ENCODE data around the gene GPR42. TPM values are rescaled to one million over a fixed set of nuclear protein-coding genes. Genes with fewer than 3 reads are reported as not detected.

GPR42 gene
- total and polyA plus RNA-seq, 10 donors = 0.09 to 0.67 (median 0.63) TPM; not detected in 6

DNA sequence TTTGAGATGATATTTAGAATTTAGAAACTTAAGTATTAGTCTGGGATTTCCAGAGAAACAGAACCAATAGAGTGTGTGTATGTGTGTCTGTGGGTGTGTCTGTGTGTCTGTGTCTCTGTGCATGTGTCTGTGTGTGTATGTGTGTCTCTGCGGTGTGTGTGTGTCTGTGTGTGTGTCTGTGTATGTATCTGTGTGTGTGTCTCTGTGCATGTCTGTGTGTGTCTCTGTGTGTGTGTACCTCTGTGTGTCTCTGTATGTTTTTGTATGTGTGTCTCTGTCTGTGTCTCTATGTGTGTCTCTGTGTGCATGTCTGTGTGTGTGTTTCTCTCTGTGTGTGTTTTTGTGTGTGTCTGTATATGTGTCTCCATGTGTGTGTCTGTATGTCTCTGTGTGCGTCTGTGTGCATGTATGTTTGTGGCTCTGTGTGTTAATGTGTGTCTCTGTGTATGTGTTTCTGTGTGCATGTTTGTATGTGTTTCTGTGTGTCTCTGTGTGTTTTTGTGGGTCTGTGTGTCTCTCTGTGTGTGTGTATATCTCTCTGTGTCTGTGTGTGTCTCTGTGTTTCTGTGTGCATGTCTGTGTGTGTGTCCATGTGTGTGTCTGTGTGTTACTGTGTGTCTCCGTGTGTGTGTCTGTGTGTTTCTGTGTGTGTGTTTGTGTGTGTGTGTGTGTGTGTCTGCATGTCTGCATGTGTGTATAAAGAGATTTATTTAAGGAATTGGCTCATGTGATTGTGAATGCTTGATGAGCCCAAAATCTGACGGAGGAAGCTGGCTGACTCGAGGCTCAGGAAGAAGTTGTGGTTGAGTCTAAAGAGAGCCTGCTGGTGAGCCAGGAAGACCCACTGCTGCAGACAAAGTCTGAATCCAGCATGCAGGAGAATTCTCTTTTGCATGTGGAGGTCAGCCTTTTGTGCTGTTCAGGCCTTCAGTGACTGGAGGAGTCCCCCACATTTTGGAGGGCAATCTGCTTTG is 22.2 kb downstream of the GPR42 start:
- no peak overlapping the region for H3K27ac ChIP-seq
- intact Hi-C loops (cut with DNase I; ENCODE audit: low total_unique reads) = no loop called here
- no peaks in the 10 kb centered on the region for H3K36me3 ChIP-seq
- WGBS, 5 donors = 53 to 62% (median 55%) methylated on average over 5 of the region's 5 CpGs
- H3K4me3 ChIP-seq = no peak overlapping the region
- H3K9me3 ChIP-seq = no peaks in the 10 kb centered on the region
- TF ChIP-seq POLR2AphosphoS5 (IDR thresholded peaks at IDR 0.05) = no peak
- TF ChIP-seq POLR2A (IDR thresholded peaks at IDR 0.05) = no peak
- TF ChIP-seq, protein P1, sequence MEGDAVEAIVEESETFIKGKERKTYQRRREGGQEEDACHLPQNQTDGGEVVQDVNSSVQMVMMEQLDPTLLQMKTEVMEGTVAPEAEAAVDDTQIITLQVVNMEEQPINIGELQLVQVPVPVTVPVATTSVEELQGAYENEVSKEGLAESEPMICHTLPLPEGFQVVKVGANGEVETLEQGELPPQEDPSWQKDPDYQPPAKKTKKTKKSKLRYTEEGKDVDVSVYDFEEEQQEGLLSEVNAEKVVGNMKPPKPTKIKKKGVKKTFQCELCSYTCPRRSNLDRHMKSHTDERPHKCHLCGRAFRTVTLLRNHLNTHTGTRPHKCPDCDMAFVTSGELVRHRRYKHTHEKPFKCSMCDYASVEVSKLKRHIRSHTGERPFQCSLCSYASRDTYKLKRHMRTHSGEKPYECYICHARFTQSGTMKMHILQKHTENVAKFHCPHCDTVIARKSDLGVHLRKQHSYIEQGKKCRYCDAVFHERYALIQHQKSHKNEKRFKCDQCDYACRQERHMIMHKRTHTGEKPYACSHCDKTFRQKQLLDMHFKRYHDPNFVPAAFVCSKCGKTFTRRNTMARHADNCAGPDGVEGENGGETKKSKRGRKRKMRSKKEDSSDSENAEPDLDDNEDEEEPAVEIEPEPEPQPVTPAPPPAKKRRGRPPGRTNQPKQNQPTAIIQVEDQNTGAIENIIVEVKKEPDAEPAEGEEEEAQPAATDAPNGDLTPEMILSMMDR (IDR thresholded peaks at IDR 0.05 in 8 of 11, conservative IDR thresholded peaks at IDR 0.05 in 3 of 11) = no peak
- peaks cover 0 to 12% (median 5%) of the 10 kb centered on the region in 6 donors for H3K4me1 ChIP-seq
- no peak for DNase-seq
- no peaks in the 10 kb centered on the region for H3K27me3 ChIP-seq (replicated peaks in 1 of 7)

DNA sequence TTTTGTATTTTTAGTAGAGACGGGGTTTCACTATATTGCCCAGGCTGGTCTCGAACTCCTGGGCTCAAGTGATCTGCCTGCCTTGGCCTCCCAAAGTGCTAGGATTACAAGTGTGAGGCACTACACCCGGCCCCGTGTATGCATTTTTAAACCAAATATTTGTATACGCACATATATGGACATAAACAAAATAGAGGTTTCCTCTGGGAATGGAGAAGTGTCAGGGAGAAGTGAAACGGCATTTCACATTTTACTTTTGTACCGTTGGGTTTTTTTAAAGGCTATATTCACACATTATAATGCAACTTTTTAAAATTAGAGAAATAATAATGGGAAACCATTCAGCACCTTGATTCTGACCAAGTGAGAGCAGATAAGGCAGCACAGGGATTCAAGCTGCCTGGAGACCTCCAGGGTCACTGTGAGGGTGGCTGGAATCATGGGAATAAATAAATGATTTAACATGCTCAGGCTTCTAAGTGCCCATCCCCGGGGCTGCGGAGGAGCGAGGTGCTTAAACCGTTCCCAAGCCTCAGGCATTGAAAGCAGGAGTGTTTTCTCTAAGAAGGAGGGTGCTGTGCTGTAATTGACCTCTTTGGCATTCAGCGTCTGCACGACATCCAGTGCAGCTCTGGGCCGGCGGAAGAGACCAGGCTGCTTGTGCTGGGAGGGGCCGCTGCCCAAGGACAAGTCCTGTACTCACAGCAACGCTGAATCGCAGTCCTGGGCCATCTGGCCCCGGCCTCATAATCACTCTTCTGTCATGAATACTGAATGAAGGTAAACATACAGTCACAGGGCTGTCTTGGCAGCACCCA is 24.7 kb downstream of the GPR42 start:
- H3K4me1 ChIP-seq = peaks cover 0 to 12% (median 5%) of the 10 kb centered on the region in 6 donors
- no peaks in the 10 kb centered on the region for H3K9me3 ChIP-seq
- H3K36me3 ChIP-seq = no peaks in the 10 kb centered on the region
- TF ChIP-seq, protein P1 (IDR thresholded peaks at IDR 0.05 in 8 of 11, conservative IDR thresholded peaks at IDR 0.05 in 3 of 11) = no peak
- TF ChIP-seq POLR2AphosphoS5 (IDR thresholded peaks at IDR 0.05) = peak in 1 of 3 donors; percentile 34
- no peak for DNase-seq
- no peak overlapping the region for H3K4me3 ChIP-seq
- 56 to 67% (median 63%) methylated on average over 19 of the region's 19 CpGs for WGBS, 5 donors
- H3K27me3 ChIP-seq (replicated peaks in 1 of 7) = peaks cover 0 to 8% (median 0%) of the 10 kb centered on the region in 7 donors
- no peak overlapping the region for H3K27ac ChIP-seq
- intact Hi-C loops (cut with DNase I; ENCODE audit: low total_unique reads) = no loop called here

DNA sequence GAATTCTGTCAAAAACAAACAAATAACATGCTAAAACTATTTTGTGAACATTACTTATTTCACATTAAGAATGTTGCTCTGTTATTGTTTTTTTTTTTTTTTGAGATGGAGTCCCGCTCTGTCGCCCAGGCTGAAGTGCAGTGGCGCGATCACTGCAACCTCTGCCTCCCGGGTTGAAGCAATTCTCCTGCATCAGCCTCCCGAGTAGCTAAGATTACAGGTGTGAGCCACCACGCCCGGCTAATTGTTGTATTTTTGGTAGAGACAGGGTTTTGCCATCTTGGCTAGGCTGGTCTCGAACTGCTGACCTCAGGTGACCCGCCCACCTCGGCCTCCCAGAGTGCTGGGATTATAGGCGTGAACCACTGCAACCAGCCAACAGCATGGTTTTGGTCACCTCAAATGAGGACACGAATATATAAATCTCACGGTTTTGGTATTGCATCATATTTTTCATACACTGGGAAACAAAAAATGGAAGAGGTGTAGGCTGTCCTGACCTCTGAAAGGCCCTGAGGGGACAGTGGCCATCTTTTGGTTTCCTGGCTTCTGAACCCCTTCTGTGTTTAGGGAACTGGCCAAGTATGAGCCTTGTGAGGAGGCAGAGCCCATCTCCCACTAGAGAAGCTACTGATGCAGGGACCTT is 25.5 kb downstream of the GPR42 start:
- H3K4me3 ChIP-seq = no peak overlapping the region
- WGBS, 5 donors = 83 to 92% (median 90%) methylated on average over 14 of the region's 14 CpGs
- H3K36me3 ChIP-seq = no peaks in the 10 kb centered on the region
- TF ChIP-seq POLR2AphosphoS5 (IDR thresholded peaks at IDR 0.05) = no peak
- no peak for TF ChIP-seq POLR2A (IDR thresholded peaks at IDR 0.05)
- TF ChIP-seq, protein P1 (IDR thresholded peaks at IDR 0.05 in 8 of 11, conservative IDR thresholded peaks at IDR 0.05 in 3 of 11) = no peak
- H3K4me1 ChIP-seq = peaks cover 0 to 12% (median 5%) of the 10 kb centered on the region in 6 donors
- no peak overlapping the region for H3K27ac ChIP-seq
- no peak for DNase-seq
- intact Hi-C loops (cut with DNase I; ENCODE audit: low total_unique reads) = no loop called here
- H3K9me3 ChIP-seq = no peaks in the 10 kb centered on the region
- H3K27me3 ChIP-seq (replicated peaks in 1 of 7) = peaks cover 0 to 8% (median 0%) of the 10 kb centered on the region in 7 donors

All from spleen (tissue), 11 donors.